Islet precursor cell (in vitro differentiated cells): Measurements from ENCODE around the gene PTPN23.

Experiments used
- DNase-seq: peaks from one replicate; pipeline ENCODE4 v3.0.0-alpha.2; 2018

PTPN23 gene

DNA sequence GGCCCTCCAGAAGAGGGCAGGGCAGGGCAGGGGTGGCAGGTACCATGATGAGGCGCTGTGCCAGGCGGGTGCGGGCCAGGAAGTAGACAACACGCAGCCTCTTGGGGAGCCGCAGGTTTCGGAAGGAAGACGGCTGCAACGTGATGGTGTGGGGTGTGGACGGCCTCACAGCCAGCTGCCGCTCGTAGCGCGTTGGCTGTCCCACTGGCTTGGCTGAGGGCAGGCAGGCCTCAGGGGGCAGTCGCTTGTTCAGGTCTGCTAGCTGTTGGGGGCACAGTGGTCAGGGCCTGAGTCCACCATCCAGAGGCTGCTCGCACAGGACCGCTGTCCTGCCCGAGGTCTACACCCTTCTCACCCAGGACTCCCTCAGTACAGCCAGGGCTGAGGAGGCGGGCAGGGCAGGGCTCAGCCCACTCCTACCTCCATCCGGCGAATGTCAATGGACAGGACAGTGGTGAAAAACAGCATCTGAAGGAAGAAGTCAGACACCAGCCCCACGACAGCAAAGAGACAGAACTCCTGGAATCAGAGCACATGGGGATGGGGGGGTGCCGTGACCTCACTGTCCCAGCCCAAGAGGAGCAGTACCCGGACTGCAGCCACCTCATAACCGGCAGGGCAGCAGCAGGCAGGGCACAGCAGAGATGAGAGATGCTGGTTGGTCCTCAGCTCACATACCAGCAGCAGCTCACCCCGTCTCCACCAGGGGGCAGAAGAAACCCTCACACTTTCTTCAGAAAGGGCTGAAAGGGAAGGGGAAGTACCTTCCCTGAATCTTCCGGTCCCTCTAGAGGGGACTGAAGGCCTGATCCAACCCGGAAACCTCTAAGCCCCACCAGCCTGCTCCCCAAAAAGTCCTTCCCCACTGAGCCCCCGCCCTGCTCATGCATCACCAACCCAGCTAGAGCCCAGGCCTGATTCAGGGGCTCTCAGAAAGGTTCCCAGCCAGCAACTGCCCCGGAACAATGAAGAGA lies 40.0 kb downstream of the PTPN23 start:
- DNase-seq, result peak; percentile 95

DNA sequence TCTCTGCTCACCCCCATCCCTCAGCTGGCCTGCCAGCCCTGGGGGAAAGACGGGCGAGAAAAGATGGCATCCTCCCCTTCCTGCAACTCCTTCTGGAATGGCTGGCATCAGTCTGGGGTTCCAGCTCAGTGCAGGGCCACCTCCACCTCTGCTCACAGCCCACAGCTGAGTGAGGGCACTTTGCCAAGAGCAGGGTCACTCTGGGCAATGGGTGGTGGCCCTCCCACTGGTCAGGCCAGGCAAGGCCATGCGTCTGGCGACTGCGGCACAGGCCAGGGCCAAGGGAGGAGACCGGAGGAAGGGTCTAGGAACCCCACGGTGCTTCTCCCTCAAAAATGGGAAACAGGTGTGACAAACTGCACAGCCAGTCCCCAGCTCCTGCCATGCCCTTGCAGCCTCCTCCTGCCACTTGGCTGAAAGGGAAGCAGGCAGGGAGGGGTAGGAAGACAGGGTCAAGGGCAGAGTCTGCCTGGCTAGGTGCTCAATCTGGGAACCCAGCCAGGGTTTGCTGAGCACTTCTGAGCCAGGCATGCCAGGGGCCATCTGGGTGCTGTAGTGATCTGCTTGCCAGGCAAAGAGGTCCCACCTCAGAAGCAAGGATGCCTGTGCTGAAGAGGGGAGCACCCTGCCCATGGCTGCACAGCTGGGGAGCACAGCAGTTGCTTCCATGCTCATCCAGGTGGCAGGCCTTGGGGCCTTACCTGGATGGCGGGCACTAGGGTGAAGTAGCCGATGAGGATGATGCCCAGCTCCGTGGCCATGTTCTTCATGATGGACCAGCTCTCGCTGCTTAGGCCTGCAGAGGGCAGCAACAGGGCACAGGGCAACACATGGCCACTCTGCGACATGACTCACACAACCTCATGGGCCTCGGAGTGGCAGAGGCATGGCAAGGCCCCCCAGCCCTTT lies 41.2 kb downstream of the PTPN23 start:
- DNase-seq, result no peak

DNA sequence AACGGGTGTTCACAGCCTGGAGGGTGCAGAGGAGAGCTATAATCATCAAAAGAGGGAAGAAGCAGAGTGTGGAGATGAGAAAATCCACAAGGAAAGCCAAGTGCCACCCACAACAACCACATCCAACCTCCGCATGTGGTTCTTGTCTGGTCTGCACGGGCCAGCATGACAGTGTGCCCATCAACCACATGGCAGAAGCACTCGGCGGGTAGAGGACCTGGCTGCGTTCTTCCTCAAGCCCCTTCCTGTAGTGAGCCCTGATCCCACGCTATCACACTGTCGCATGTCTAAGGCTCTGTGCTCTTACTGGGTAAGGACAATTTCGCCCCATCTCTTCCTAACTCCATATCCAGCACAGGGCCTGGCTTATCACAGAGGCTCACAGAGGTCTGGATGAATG lies 41.9 kb downstream of the PTPN23 start:
- no peak for DNase-seq

DNA sequence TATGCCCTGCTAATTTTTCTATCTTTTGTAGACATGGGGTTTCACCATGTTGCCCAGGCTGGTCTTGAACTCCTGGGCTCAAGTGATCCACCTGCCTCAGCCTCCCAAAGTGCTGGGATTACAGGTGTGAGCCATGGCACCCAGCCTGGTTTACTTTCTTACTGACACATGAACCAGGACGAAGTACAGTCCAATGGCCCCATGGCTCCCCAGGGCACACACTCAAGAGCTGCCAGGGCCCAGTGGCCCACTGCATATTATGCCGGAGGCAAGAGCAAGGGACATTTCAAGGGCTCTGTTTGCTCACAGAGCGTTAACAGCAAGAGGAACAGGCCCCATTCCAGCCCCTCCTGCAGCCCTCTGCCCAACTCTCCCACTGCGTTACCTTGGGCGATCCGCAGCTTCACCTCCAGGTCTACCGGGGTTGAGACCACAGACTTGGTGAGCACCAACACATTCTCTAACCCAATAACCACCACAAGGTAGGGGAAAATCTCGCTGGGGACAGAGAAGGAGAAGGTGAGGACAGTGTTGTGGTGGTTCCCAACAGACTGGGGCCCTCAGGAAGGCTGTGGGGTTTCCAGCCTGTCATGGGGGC lies 42.8 kb downstream of the PTPN23 start:
- DNase-seq, result no peak

DNA sequence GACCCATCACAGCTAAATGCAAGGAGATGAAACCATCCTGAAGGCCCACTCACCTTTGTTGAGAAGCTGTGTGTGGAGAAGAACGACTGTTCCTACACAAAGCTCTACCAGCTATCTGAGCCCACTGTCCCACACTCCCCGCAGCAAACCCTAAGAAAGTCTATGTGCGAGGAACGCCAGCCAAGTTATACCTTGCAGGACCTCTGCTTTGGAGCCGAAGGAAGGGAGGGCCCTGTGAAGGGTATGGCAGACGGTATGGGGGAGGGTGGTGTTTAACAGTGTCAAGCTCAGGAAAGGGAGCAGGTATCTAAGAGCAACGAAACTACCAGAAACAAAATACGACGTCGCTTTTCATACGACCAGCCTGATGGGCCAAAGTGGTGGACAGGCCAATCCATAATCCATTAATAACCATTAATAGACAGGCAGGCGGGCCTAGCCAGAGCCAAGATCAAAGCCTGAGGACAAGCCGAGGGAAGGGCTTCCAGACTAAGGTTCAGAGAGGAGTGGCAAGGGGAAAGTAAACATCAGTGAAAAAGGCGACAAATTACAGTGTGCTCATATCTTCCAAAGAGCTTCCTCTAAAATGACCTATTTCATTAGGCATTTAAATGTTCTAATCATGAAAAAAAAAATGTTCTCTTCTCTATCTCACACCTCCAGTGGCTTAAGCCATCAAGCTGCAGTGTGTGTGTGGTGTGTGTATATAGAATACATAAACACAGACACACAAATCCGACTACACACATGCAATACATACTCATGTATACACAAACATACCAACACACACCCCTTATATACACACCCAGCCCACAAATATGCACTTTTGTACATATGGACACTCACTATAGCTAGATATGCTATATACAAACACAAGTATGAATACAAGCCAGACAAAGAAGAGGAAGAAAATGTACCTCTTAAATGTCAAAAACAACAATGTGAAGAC lies 43.9 kb downstream of the PTPN23 start:
- no peak for DNase-seq

DNA sequence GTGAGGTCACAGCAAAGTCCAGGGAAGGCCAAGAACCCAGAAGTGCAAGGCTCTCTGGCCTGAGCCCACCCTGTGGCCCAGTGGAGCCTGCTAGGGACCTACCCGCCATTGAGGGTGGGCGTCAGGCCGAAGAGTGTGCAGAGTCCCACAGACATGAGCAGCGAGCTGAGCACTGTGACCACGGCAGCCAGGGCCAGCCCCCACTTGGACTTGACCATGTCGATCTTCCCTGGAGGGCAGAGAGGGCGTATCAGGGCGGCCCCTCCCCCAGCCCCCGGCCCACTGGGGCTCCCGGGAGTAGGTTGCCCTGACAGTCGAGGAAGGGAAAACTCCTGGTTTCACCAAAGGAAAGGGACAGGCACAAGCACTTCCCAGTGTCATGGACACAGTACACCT lies 44.6 kb downstream of the PTPN23 start:
- DNase-seq, result peak; percentile 38

DNA sequence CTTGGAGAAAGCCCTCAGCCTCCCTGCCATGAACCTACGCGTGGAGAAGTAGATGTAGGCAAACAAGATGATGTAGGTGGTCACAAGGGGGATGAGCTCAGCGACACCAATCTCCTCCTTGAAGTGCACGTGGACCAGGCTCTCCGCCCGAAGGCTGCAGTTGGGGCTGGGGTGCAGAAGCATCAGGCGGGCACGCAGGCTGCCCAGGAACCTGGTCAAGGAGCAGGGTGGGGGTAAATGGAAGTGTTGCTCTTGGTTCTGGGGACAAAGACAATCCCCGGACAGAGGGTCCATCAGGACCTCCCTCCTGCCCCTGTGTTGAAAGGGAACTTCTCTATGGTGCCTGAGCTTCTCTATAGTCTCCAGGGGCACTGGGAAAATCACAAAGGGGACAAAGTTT lies 45.1 kb downstream of the PTPN23 start:
- DNase-seq, result peak; percentile 43

DNA sequence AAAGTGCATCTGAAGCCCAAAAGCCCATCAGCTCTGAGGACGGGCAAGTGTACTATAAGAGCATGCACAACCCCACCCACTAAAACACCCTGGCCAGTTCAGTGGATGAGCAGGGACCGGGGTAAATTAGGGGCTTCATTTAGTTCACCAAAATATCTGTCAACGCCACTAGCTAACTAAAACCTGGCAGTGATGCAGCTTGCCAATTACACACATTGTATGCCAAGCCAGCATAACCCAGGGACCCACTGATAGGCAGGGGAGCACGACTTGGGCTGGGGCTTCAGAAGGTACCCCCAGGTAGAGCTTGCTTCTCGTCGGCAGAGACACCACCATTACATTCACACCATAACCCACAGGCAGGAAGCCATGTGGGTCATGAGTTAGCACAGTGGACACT lies 47.0 kb downstream of the PTPN23 start:
- DNase-seq, result no peak

DNA sequence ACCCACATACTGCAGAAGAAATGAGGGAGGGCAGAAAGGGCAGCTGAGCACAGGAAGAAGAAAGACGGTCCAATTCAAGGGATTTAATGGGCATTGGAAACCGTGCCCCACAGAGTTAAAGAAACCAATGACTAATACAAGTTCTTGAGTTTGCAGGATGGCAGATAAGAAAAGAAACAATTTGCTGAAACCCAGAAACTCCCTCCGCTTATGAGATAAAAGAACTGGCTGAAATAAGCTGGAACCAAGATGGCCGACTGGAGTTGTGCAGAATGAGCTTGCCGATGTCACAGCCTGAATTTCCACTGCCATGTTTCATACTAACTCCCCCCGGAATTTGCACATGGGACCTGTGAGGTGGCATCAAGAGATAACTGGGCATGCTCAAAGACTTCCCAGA lies 47.8 kb downstream of the PTPN23 start:
- DNase-seq, result peak; percentile 0

DNA sequence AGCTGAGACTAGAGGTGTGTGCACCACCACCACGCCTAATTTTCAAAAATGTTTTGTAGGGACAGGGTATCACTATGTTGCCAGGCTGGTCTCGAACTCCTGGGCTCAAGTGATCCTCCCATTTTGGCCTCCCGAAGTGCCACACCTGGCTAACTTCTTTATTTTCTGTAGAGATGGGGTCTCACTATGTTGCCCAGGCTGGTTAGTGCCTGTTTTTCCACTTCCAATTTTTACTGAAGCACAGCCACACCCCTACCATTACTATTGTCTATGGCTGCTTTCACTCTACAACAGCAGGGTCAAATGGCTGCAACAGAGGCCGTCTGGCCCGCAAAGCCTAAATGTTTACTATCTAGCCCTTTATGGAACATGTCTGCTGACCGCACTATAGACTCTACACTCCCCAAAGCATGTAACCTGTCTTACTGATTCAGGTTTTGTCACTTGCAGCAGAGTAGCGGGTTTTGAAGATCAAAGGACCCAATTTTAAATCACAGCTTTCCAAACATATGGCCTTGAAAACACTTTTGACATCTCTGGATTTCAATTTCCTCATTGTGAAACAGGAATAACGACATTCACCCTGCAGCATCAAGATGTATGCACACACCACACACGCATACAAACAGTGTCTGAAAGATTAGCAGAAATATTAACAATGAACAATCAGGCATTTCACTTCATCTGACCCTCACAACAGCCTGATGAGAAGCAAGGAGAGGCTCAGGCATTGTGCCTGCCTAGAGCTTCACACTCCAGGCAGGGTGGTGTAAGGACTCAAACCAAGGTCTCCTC lies 48.9 kb downstream of the PTPN23 start:
- peak; percentile 16 for DNase-seq

DNA sequence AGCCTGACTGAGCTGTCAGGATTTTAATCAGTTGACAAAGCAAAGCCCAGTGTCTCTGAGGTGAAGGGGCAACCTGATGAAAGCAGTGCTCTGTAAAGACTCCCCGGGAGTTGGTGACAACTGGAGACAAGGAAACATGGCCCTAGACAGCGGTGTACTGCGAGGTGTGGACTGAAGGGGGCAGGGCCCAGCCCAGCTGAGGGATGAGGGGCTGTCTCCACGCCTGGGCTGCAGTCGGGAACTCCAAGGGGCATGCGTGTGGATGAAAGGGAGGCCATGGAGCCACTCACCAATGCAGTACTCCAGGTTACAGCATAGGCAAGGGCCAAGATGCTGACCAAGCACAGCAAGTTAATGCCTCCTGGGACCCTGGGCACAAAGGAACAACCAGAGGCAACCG lies 49.8 kb downstream of the PTPN23 start:
- peak; percentile 18 for DNase-seq

DNA sequence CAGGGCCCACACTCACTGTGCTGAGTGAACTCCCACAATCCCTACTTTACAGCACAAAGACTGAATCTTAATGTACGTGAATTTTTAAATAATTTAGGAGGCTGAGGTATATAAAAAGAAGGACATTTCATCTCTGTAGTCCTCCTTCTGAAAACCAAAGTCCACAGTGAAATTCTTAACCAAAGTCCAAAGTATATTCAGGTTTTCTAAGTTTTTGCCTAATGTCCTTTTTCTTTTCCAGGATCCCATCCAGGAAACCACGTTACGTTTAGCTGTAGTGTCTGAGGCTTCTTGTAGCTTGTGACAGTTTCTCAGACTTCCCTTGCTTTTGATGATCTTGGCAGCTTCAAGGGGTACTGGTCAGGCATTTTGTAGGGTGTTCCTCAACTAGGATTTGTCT lies 50.4 kb downstream of the PTPN23 start:
- peak; percentile 6 for DNase-seq

DNA sequence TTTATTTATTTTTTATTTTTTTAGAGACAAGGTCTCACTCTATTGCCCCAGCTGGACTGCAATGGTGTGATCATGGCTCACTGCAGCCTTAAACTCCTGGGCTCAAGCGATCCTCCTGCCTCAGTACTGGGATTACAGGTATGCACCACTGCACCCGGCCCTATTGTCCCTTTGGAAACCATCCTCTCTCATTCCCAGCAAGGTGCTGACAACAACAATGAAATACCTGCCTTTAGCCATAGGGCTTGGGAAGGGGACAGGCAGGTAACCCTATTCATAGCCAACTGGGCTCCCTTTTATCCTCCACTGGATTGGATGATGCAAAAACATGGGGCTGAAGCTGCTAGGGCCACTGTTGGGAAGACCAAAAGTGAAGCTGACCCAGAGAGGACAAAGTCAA lies 51.9 kb downstream of the PTPN23 start:
- peak; percentile 22 for DNase-seq

DNA sequence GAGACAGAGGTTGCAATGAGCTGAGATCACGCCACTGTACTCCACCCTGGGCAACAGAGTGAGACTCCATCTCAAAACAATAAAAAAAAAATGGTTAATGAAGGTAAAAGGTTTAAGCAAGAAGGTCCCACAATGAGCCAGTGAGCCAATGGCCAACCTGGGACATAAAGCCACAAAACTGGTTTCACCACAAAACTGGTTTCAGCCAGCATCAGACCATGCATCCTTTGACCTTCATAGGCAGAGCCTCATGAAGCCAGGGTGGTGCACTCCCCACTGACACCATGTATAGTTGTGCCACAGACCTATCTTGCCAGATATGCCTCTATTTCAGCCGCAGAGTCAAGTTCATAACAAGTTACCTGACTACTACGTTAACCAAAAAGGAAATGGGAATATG lies 53.0 kb downstream of the PTPN23 start:
- DNase-seq, result peak; percentile 40

DNA sequence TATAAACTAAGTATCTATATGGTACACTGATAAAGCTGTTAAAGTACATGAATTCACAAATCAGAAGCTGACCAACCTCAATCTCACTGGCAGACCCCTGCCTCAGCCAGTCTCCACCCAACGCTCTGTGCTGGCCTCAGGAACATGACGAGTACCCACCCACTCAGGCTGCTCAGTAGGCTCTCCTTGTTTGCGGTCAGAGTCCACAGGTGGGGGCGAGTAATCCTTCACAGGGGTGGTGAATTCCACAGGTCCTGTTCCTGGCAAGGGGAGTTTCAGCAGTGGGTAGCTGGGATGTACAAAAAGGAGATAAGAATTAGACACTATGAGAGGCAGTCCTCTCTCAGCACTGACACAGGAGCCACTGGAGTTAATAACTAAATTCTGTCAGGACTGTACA lies 54.0 kb downstream of the PTPN23 start:
- DNase-seq, result peak; percentile 25

DNA sequence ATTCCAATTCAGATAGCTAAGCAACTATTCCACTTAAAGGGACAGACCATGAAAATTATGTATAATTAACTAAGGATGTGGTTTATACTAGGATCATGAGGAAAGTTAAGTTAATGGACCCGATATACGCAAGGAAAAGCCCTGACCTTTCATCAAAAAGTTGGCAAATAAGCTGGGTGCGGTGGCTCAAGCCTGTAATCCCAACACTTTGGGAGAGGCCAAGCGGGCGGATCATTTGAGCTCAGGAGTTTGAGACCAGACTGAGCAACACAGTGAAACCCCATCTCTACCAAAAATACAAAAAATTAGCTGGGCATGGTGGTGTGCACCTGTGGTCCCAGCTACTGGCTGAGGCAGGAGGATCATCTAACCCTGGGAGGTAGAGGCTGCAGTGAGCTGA lies 55.4 kb downstream of the PTPN23 start:
- peak; percentile 19 for DNase-seq

DNA sequence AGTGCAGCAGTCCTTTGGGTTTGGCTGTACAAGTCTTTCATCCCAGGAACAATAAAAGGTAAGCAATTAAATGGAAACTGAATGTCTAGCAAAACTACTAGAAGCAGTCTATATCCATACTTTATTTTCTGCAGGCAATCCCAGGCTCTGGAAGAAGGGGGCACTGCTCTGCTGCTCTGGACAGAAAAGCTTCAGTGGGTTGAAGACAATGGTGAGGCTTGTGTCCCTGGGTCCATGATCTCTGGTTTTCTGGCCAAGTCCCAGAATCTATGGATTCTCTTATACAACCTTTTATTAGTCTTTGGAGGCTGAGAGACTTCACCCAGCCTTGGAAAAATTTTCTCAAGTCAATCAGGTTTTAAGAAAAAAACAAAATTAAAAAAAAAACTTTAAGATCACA lies 59.3 kb downstream of the PTPN23 start:
- peak; percentile 43 for DNase-seq

DNA sequence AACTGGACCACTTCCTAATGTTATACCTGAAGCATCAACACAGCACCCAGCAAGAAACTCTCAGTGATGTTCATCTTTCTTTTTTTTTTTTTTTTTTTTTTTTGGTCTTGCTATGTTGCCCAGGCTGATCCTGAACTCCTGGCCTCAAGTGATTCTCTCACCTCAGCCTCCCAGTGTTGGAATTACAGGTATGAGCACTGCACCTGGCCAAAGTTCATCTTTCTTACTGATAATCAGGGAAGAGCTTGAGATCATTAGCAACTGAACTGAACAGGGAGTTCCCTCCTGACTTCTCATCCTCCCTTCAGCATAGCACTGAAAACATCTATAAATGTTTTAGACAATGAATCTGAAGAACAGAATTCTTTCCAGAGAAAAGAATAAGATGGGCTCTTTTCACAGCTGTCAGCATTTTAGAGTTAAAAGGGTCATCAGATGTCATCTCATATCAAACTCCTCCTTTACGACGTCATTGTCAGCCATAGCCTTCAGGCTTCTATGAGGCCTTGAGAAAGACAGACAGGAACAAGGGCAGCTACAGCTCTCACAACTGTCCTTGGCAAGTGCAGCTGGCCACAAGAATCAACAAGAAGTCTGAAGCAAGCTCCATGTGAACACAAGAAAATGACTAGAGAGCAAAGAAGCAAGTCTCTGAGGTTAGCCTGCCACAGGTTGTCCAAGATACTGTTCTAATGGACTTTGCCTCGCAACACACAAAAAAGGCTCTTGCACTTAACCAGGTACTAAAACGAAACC lies 61.2 kb downstream of the PTPN23 start:
- peak; percentile 40 for DNase-seq

DNA sequence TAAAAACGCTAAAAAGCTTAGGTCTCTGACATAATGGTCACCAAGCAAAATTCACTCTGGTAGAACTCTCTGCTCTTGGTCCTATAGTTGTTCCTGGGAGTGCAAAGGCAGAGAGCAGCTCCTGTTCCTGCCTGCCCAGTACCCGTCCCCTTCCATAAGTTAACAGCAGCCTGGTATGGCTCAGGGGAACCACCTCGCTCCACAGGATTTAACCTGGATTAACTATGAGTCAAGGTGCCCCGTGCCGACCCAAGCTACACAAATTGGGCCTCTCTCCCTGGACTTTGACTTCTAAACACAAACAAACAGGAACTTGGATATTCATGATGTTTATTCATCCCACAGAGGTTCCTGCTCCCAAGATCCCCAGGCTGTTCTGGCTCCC lies 62.8 kb downstream of the PTPN23 start:
- DNase-seq, result peak; percentile 57

DNA sequence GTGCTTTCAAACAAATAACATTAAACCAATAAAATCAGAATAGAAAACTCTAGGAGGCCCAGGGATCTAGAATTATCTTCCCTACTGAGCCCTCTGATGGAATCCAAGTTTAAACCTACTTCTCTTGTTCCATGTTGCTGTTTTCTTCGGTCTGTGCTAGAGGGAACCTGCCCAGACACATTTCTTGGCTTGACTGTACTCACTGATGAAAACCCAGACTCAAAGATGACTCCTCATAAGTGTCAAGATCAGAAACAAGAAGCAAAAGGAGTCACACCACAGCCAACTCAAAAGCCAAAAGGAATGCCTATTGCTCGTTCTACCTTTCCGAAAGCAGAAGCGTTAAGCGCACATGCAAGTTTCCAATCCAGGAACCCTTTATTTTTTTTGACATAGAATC lies 63.3 kb downstream of the PTPN23 start:
- peak; percentile 28 for DNase-seq
